Subcutaneous adipose tissue (tissue), 4 donors: ENCODE measurements around the gene NHEJ1. TPM values are rescaled to one million over a fixed set of nuclear protein-coding genes. Genes with fewer than 3 reads are reported as not detected.

ENCODE experiments used
- total RNA-seq, 4 donors: library from RNA; depleted of rRNA; stranded (reverse); fragments of >200 nt; gene quantifications; one replicate each; pipeline ENCODE4 v1.1.0, GENCODE V29; 2016
- TF ChIP-seq, protein P1 (sequence below): fragments of 450-650 bp; IDR thresholded peaks from one replicate; pipeline ENCODE4 v1.5.1; 2016; ENCODE audit warnings: low read depth, mild to moderate bottlenecking, control low read depth, antibody characterized with exemption, moderate library complexity

Gene NHEJ1
- total RNA-seq, 4 donors from 2014 or later: 14.3 to 27.7 (median 19.4) TPM

GRCh38 chr2:219042157-219042556, 118.5 kb downstream of the NHEJ1 start:
- TF ChIP-seq, protein P1, sequence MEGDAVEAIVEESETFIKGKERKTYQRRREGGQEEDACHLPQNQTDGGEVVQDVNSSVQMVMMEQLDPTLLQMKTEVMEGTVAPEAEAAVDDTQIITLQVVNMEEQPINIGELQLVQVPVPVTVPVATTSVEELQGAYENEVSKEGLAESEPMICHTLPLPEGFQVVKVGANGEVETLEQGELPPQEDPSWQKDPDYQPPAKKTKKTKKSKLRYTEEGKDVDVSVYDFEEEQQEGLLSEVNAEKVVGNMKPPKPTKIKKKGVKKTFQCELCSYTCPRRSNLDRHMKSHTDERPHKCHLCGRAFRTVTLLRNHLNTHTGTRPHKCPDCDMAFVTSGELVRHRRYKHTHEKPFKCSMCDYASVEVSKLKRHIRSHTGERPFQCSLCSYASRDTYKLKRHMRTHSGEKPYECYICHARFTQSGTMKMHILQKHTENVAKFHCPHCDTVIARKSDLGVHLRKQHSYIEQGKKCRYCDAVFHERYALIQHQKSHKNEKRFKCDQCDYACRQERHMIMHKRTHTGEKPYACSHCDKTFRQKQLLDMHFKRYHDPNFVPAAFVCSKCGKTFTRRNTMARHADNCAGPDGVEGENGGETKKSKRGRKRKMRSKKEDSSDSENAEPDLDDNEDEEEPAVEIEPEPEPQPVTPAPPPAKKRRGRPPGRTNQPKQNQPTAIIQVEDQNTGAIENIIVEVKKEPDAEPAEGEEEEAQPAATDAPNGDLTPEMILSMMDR: no peak

GRCh38 chr2:219041252-219041651, 119.4 kb downstream of the NHEJ1 start, which contains the start of gene CFAP65:
Gene CFAP65, minus strand, starts transcription at chr2:219041516. Its CDS starts 2,468 bp downstream, at chr2:219039048.
- TF ChIP-seq, protein P1: no peak

GRCh38 chr2:219038600-219038999, 122.0 kb downstream of the NHEJ1 start:
- TF ChIP-seq, protein P1: no peak

DNA sequence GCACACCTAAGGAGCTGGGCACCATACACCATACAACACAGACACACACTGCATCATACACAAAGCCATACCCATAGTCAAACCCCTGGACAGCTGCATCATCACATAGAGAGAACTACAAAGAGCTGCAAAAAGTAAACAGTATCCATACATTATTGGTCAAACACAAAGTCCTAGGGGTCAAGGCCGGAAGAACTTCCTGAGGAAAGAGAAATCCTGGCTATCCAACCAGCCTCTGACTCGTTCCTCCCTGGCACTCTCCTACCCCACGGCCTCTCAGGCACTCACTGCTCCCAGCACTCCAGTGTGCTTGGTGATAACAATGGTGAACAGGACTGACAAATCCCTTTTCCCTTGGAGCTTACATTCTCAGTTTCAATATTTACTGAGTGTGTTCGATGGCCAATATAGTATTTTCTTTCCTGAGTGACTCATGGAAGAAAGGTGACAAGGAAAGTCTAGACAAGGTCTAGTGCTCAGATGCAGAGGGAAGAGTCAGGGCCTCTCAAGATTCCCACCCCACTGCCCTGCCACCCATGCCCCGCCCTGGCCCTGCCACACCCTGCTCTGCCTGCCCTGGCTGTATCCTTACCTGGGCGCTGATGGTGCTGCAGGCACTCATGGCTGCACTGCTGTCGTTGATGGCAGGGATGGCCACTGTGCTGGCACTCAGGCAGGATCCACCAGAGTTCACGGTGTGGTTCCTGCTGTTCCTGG, 122.7 kb downstream of the NHEJ1 start:
- TF ChIP-seq, protein P1: no peak

GRCh38 chr2:219035942-219036341, 124.7 kb downstream of the NHEJ1 start:
- TF ChIP-seq, protein P1: no peak

GRCh38 chr2:219034823-219035222, 125.8 kb downstream of the NHEJ1 start:
- TF ChIP-seq, protein P1: no peak

GRCh38 chr2:219032051-219032745, 128.4 kb downstream of the NHEJ1 start:
- TF ChIP-seq, protein P1: no peak
